ENCODE results near the gene TTLL12.

Gene TTLL12

GRCh38 chr22:43213051-43213450 lies 26.1 kb upstream of the TTLL12 start:
- FAIRE-seq, result no peak

GRCh38 chr22:43212434-43212952 lies 25.6 kb upstream of the TTLL12 start:
- no peak for FAIRE-seq

GRCh38 chr22:43211941-43212433 lies 25.1 kb upstream of the TTLL12 start:
- FAIRE-seq, result no peak

- no peak for FAIRE-seq
These were observed 23.9 kb upstream of the TTLL12 start for GRCh38 chr22:43210631-43211515.

GRCh38 chr22:43209971-43210370 lies 23.0 kb upstream of the TTLL12 start:
- no peak for FAIRE-seq

DNA sequence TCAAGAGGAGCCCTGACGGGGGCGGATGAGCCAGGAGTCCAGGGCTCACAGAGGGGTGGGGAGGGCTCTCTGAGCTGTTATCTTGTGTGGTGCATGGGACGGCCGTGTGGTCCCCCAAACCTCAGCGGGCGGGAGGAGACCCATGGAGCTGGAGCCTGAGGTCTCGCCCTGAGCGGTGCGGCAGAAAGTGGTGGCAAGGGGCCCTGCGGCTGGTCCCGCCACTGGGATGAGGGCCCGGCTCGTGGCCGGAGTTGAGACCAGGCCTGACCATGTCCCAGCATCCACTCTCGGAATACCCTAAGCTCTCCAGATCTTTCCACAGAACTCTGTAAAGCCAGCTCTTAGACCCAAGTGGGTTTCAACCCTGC lies 22.6 kb upstream of the TTLL12 start:
- FAIRE-seq, result no peak

- no peak for FAIRE-seq
These were observed 22.0 kb upstream of the TTLL12 start for GRCh38 chr22:43208703-43209522.

DNA sequence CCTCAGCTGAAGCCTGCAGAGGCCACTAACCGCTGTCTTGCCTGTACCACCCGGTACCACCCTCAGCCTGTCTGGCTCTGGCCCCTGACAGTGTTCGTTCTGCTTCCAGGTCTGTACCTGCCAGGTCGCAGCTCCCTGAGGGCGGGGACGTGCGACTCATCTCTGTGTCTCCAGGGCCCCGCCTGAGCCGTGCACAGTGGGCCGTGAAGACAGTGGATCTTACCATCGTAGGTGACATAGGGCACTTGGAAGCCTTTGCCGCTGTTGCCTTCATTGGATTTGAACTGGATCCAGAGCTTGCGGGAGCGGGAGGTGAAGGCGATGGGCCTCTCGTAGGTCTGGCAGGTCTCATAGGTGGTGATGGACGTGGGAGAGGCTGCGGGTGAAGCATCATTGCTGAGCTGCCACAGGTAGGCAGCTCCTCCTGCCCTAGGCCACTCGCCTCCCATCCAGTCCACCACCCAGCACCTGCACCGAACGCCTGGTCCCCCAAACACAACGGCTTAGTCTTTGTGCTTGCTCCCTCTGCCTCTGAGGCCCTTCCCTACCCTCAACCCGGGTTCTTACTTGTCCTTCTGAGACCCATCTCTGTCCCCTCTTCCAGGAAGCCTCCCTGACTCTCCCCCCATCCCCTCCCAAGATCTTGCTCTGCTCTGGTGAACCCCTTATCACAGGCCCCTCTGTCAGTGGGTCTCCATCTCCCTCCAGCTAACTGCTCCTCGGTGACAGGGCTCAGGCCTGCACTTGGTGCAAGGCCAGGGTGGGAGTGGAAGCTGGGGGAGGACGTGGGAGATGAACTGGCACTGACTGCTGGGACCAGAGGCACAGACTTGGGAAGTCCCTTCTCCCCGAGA lies 21.1 kb upstream of the TTLL12 start:
- no peak for FAIRE-seq

- FAIRE-seq, result no peak
These were observed 20.5 kb upstream of the TTLL12 start for GRCh38 chr22:43207386-43207785.

DNA sequence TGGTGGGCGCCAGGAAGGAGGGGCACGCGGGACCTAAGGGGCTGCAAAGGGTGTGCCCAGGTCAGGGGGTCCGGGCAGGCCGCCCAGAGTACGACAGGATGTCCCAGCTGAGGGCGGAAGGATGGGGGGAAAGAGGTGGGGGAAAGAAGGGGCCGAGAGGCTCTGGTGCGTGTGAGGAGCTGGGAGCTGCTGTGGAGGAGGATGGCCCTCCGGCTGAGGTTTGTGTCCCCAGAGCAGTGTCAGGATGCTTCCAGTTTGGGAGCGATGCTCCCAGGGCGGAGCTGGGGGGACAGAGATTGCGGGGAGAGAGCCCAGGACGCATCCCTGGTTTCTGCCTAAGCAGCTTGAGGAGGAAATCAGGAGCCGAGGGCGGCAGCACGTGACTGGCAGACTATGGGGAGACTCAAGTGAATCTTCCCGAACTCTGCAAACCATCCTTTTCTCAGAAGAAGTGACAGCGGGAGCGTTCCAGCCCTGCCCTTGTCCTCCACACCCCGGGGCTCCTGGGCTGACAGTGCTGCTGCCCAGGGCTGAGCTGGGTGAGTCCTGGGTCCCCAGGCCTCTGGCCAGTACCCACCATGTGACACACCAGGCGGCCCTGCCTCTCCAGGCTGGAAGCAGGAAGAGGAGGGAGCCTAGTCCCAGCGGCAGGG lies 19.7 kb upstream of the TTLL12 start:
- no peak for FAIRE-seq

GRCh38 chr22:43205748-43206508 lies 19.0 kb upstream of the TTLL12 start:
- FAIRE-seq, result no peak

DNA sequence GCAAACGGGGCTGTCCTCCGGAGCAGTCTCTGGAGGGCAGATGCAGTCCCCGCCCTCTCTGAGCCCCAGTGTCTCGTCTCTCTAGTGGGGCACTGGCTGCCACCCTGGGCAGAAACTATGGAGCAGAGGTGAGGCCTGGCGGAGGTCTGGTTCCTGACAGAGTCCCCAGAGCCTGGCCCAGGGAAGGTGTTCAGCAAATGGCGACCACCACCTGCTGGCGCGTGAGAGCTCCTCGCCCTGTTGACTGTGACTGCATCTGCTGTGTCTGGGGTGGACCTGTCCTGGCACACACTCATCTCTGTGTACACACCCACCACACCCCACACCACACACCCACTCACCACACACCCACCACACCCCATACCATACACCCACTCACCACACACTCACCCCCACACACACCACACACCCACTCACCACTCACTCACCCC lies 18.3 kb upstream of the TTLL12 start:
- FAIRE-seq, result no peak

DNA sequence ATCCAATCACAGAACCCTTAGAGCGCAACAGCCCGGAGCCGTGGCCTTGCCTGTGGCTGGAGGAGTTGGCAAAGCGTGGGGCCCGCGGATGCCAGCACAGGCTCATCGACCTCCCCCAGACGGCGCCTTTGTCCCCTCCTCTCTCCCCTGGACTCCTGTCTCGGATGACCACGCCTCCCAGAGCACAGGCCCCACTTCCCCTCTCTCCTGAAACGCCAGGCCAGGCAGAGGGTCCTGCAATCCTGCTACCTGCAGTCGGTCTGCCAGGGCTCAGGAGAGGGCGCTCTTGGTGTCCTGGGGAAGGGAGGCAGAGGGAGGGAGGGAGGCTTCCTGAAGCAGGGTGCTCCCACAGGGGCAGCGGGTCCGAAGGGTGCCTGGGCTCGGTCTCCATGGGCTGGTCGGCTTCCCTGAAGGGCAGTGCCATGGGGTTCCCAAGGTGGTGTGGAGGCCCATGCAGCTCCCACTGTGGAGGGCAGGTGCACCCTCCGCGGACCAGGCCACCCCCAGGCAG lies 16.6 kb upstream of the TTLL12 start:
- FAIRE-seq, result no peak

GRCh38 chr22:43202756-43203410 lies 15.9 kb upstream of the TTLL12 start:
- no peak for FAIRE-seq

DNA sequence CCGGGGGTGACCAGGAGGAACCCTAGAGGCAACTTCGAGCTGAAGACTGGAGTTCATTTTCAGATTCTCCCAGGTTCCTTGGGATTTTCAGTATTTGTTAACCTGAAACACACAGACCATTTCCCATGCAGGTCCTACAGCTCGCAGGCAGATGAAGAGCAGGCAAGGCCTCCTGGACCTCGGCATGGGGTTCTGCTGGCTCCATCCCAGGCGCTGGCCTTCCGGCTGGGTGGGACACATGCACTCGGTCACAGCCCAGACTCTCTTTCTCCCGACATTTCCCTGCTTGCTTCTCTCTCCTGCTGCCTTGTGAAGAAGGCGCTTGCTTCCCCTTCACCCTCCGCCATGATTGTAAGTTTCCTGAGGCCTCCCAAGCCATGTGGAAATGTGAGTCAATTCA lies 15.4 kb upstream of the TTLL12 start:
- FAIRE-seq, result no peak

DNA sequence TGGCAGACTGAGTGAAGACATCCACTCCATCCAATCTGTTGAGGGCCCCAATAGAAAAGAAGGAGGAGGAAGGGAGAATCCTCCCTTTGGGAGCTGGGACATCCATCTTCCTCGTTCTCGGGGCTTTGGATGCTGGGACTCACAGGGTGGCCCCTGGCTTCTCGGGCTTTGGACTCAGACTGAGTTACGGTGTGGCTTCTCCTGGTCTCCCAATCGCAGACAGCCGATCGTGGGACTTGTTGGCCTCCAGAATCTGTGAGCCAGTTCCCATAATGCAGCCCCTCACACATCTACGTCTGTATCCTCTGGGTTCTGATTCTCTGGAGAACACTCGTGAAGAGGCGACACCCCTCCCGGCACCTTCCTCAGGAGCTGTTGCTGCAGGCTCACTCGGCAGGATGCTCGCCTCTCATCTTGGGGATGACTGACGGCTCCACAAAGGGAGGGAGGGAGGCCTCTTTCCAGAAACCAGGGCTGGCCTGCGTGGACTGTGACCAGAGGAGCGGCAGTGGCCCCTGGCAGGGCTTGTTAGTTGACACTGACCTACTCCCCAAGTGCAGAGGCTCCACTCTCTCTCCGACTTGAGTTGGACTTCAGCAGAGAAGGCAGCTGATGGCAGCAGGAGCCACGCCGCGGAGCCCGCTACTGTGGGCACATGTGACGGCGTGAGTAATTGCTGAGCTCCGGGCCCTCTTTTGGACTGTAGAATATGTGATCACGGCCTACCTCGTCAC lies 14.7 kb upstream of the TTLL12 start:
- FAIRE-seq, result no peak

- FAIRE-seq, result no peak
These were observed 13.6 kb upstream of the TTLL12 start for GRCh38 chr22:43200555-43200954.

DNA sequence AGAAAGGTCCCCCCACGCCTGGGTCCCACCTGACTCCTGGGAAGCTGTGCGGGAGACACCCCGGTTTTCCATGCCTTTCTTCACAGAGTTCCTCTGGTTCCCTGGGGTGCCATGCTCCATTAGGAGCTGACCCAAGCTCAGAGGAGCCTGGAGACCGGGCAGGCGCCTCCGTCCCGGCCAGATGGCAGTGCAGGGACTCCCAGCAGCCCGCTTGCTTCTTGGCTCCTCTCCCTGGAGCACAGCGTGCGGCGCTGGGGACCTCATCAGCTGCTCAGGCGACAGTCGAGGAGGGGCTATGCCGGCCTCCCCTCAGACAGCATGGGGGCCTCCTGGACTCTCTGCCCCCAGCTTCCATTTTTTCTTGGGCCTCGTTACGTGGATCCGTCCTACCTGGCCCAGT lies 13.1 kb upstream of the TTLL12 start:
- FAIRE-seq, result no peak

- FAIRE-seq, result no peak
These were observed 12.6 kb upstream of the TTLL12 start for GRCh38 chr22:43199541-43199940.

DNA sequence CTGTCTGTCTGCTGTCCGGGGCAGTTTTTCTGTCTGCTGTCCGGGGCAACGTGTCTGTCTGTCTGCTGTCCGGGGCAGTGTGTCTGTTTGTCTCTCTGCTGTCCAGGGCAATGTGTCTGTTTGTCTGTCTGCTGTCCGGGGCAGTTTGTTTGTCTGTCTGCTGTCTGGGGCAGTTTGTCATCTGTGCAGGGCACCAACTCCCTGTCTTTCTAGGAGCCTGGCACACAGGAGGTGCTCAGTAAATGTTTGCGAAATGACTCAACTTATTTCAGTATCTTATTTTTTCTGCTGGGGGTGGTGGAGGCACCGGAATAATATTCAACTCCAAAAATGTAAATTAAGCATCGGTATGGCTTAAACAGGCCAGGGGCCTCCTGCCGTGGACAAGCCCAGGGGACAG lies 12.0 kb upstream of the TTLL12 start:
- FAIRE-seq, result no peak

Measured in A204.1 (cell line).